ENCODE results near the gene SLFN14. TPM values are rescaled to one million over a fixed set of nuclear protein-coding genes. Genes with fewer than 3 reads are reported as not detected.
"Not testable (repeated sequence)": the region's sequence is repeated elsewhere in the genome, so short reads cannot be mapped to it uniquely, and the experiment has no call there.

SLFN14 gene
- total and polyA plus RNA-seq, 8 donors = 0.21 to 1.1 (median 0.78) TPM

DNA sequence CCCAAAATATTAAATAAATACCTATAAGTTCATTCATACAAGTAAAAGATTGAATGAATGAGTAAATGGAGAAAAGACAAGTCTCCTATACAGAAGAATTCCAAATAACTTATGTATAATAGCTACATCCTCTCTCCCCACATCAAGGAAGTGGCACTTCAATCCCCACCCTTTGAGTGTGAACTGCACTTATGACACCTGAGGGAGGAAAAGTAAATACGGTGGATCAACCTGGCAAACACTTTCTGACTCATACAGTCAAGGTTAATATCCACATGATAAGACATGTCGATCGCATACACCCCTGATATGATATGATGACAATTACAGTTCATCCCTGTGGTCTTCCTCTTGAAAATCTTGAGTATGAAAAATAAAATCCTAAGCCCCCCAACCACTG lies 41.2 kb downstream of the SLFN14 start:
- no peak overlapping the region for H3K4me3 ChIP-seq
- H3K27me3 ChIP-seq = peaks cover 3 to 14% of the 10 kb centered on the region in 2 donors
- no peaks in the 10 kb centered on the region for H3K36me3 ChIP-seq
- peaks cover 0 to 33% of the 10 kb centered on the region in 2 donors for H3K4me1 ChIP-seq
- H3K9me3 ChIP-seq = no peaks in the 10 kb centered on the region
- intact Hi-C loops (cut with DNase I) = no loop called here
- no peak overlapping the region for H3K27ac ChIP-seq
- TF ChIP-seq, protein P1, sequence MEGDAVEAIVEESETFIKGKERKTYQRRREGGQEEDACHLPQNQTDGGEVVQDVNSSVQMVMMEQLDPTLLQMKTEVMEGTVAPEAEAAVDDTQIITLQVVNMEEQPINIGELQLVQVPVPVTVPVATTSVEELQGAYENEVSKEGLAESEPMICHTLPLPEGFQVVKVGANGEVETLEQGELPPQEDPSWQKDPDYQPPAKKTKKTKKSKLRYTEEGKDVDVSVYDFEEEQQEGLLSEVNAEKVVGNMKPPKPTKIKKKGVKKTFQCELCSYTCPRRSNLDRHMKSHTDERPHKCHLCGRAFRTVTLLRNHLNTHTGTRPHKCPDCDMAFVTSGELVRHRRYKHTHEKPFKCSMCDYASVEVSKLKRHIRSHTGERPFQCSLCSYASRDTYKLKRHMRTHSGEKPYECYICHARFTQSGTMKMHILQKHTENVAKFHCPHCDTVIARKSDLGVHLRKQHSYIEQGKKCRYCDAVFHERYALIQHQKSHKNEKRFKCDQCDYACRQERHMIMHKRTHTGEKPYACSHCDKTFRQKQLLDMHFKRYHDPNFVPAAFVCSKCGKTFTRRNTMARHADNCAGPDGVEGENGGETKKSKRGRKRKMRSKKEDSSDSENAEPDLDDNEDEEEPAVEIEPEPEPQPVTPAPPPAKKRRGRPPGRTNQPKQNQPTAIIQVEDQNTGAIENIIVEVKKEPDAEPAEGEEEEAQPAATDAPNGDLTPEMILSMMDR (IDR thresholded peaks at IDR 0.05) = no peak
- ATAC-seq = peak; percentile 76
- no peak for DNase-seq

DNA sequence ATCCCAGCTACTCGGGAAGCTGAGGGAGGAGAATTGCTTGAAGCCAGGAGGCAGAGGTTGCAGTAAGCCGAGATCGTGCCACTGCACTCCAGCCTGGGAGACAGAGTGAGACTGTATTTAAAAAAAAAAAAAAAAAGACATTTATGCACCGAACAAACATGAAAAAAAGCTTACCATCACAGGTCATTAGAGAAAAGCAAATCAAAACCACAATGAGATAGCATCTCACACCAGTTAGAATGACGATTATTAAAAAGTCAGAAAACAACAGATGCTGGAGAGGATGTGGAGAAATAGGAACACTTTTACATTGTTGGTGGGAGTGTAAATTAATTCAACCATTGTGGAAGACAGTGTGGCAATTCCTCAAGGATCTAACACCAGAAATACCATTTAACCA lies 42.2 kb downstream of the SLFN14 start:
- DNase-seq; H3K36me3 ChIP-seq; H3K9me3 ChIP-seq; H3K4me3 ChIP-seq; intact Hi-C loops (cut with DNase I); H3K27ac ChIP-seq; ATAC-seq: not testable (repeated sequence)
- Histone ChIP-seq H3K4me1 (peaks cover 0 to 29% of the 10 kb centered on the region in 2 donors), H3K27me3 (peaks cover 8 to 17% of the 10 kb centered on the region in 2 donors)

GRCh38 chr17:35515027-35515426 lies 45.6 kb downstream of the SLFN14 start:
- intact Hi-C loops (cut with DNase I) = no loop called here
- Histone ChIP-seq H3K27ac (no peak overlapping the region), H3K4me1 (no peaks in the 10 kb centered on the region), H3K36me3 (no peaks in the 10 kb centered on the region), H3K9me3 (no peaks in the 10 kb centered on the region), H3K27me3 (peaks cover 8 to 24% of the 10 kb centered on the region in 2 donors), H3K4me3 (no peak overlapping the region)
- ATAC-seq (no peak), DNase-seq (no peak)
- TF ChIP-seq, protein P1 (IDR thresholded peaks at IDR 0.05) = no peak

DNA sequence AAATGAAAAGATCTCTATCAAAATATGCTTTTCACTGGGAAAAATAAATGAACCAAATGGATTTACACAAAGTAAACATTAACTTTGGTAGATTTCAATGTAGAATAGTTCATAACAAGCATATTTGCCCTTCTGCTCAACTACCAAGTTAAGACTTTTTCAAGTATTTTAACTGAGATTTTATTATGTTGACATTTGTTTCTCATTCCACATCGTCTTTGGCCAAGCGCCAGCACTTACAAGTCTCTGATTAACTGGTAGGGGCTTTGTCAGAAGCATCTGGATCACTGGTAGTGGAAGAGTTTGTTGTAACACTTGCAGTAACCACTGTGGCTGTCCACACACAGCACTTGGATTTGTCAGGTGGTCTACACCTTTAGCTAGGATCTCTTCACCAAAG lies 46.1 kb downstream of the SLFN14 start:
- Histone ChIP-seq H3K4me1 (no peaks in the 10 kb centered on the region), H3K27me3 (peaks cover 8 to 24% of the 10 kb centered on the region in 2 donors), H3K36me3 (no peaks in the 10 kb centered on the region), H3K27ac (no peak overlapping the region), H3K4me3 (no peak overlapping the region), H3K9me3 (no peaks in the 10 kb centered on the region)
- intact Hi-C loops (cut with DNase I) = no loop called here
- peak in 2 of 4 donors; percentile 73 to 75 for DNase-seq
- TF ChIP-seq, protein P1 (IDR thresholded peaks at IDR 0.05) = no peak
- ATAC-seq = no peak

Other genes starting within 250 kb of the SLFN14 start
- gene SLFN11, start 187.2 kb downstream of the SLFN14 start, total RNA-seq = 10 to 100 TPM; 53.2 to 92.7 TPM
- gene SLFN11, start 187.2 kb downstream of the SLFN14 start, polyA plus RNA-seq (ENCODE audit: insufficient read length in 6 of 6) = 10 to 100 TPM in 5 of 6 donors, 1 to 10 TPM in 1; 9.8 to 26.3 (median 20.7) TPM
- gene SLFN12, start 128.3 kb downstream of the SLFN14 start, total RNA-seq = 10 to 100 TPM; 16.7 to 28.0 TPM
- 10 to 100 TPM; 22.9 to 33.9 (median 28.6) TPM for gene SLFN12, start 128.3 kb downstream of the SLFN14 start, polyA plus RNA-seq (ENCODE audit: insufficient read length in 6 of 6)
- 10 to 100 TPM; 24.7 to 32.1 TPM for gene SLFN13, start 112.1 kb downstream of the SLFN14 start, total RNA-seq
- gene SLFN13, start 112.1 kb downstream of the SLFN14 start, polyA plus RNA-seq (ENCODE audit: insufficient read length in 6 of 6) = 10 to 100 TPM; 23.0 to 38.2 (median 28.2) TPM
- 1 to 10 TPM; 2.1 to 4.0 TPM for gene SLFN12L, start 23.1 kb downstream of the SLFN14 start, total RNA-seq
- gene SLFN12L, start 23.1 kb downstream of the SLFN14 start, polyA plus RNA-seq (ENCODE audit: insufficient read length in 6 of 6) = 10 to 100 TPM; 14.5 to 30.4 (median 17.4) TPM
- gene PEX12, start 17.8 kb upstream of the SLFN14 start, total RNA-seq = 1 to 10 TPM; 5.9 to 6.4 TPM
- 10 to 100 TPM in 3 of 6 donors, 1 to 10 TPM in 3; 8.6 to 10.6 (median 9.8) TPM for gene PEX12, start 17.8 kb upstream of the SLFN14 start, polyA plus RNA-seq (ENCODE audit: insufficient read length in 6 of 6)
- 100 to 1,000 TPM; 173 to 195 TPM for gene AP2B1, start 26.5 kb upstream of the SLFN14 start, total RNA-seq
- gene AP2B1, start 26.5 kb upstream of the SLFN14 start, polyA plus RNA-seq (ENCODE audit: insufficient read length in 6 of 6) = 100 to 1,000 TPM; 132 to 158 (median 152) TPM
- under 1 TPM; 0.52 to 0.82 TPM for gene RASL10B, start 170.8 kb upstream of the SLFN14 start, total RNA-seq
- gene RASL10B, start 170.8 kb upstream of the SLFN14 start, polyA plus RNA-seq (ENCODE audit: insufficient read length in 6 of 6) = 1 to 10 TPM; 2.9 to 3.4 (median 3.1) TPM
- gene GAS2L2, start 192.4 kb upstream of the SLFN14 start, total RNA-seq = 1 to 10 TPM in 1 of 2 donors, under 1 TPM in 1; 0.35 to 1.6 TPM
- 1 to 10 TPM in 4 of 6 donors, under 1 TPM in 2; 0.15 to 1.8 (median 1.1) TPM for gene GAS2L2, start 192.4 kb upstream of the SLFN14 start, polyA plus RNA-seq (ENCODE audit: insufficient read length in 6 of 6)
- gene C17orf50, start 200.1 kb upstream of the SLFN14 start, total RNA-seq = not detected
- under 1 TPM in 3 of 6 donors, not detected in 3; 0.16 to 0.21 (median 0.20) TPM for gene C17orf50, start 200.1 kb upstream of the SLFN14 start, polyA plus RNA-seq (ENCODE audit: insufficient read length in 6 of 6)
- gene MMP28, start 234.8 kb upstream of the SLFN14 start, total RNA-seq = 10 to 100 TPM; 39.5 to 95.0 TPM
- 1 to 10 TPM; 6.6 to 9.2 (median 8.5) TPM for gene MMP28, start 234.8 kb upstream of the SLFN14 start, polyA plus RNA-seq (ENCODE audit: insufficient read length in 6 of 6)
- 100 to 1,000 TPM; 140 to 163 TPM for gene TAF15, start 248.7 kb upstream of the SLFN14 start, total RNA-seq
- 100 to 1,000 TPM; 232 to 277 (median 251) TPM for gene TAF15, start 248.7 kb upstream of the SLFN14 start, polyA plus RNA-seq (ENCODE audit: insufficient read length in 6 of 6)

Measured in left lung (tissue), 10 donors.